ENCODE results near the gene MATCAP1.

MATCAP1 gene

GRCh38 chr16:67226295-67226803 lies 42.6 kb upstream of the MATCAP1 start:
- Histone ChIP-seq H2BK15ac (ENCODE audit: low read length) (no peak overlapping the region), H2AK5ac (ENCODE audit: low read depth, low read length) (no peak overlapping the region), H3K18ac (ENCODE audit: low read length) (peak overlapping the region; percentile 94), H3K9me3 (replicated peaks in 1 of 2; ENCODE audit: control insufficient read depth in 2 of 2, insufficient read depth in 1 of 2, low read depth in 1 of 2, low read length in 2 of 2) (no peaks in the 10 kb centered on the region), H3K4me3 (ENCODE audit: low read length in 2 of 2) (peak overlapping the region; percentile 80 to 83), H3K27me3 (ENCODE audit: control insufficient read depth in 3 of 3, insufficient read depth in 3 of 3, low read depth in 1 of 3, low read length in 3 of 3) (peaks cover 0 to 2% (median 0%) of the 10 kb centered on the region in 3 experiments), H2AFZ (ENCODE audit: low read length) (peak overlapping the region; percentile 91), H3K9ac (ENCODE audit: low read depth, low read length, poor library complexity) (peak overlapping the region; percentile 88), H4K8ac (ENCODE audit: low read depth, low read length) (no peak overlapping the region), H3K23ac (ENCODE audit: low read depth, low read length, poor library complexity) (peak overlapping the region; percentile 45), H3K4me1 (ENCODE audit: control insufficient read depth in 2 of 2, insufficient read depth in 1 of 2, low read depth in 1 of 2, low read length in 2 of 2) (peaks cover 10 to 13% of the 10 kb centered on the region in 2 donors), H2BK5ac (ENCODE audit: low read length) (no peak overlapping the region), H2BK120ac (ENCODE audit: low read depth, low read length) (no peak overlapping the region), H3K36me3 (replicated peaks in 1 of 2; ENCODE audit: control insufficient read depth in 2 of 2, insufficient read depth in 2 of 2, low read length in 2 of 2) (peaks cover 23 to 41% of the 10 kb centered on the region in 2 donors), H3K79me1 (ENCODE audit: low read depth, low read length) (peaks cover 7% of the 10 kb centered on the region), H4K91ac (ENCODE audit: low read depth, low read length, poor library complexity) (no peak overlapping the region), H3K14ac (ENCODE audit: low read length) (peak overlapping the region; percentile 42), H3K4me2 (ENCODE audit: insufficient read depth, low read length, poor library complexity, severe bottlenecking) (peak overlapping the region; percentile 91), H3K4ac (ENCODE audit: low read length) (no peak overlapping the region), H3K27ac (replicated peaks; ENCODE audit: low read length) (no peak overlapping the region), H2BK12ac (ENCODE audit: low read length) (no peak overlapping the region)
- WGBS, 2 donors (ENCODE audit: extremely low coverage in 2 of 2, insufficient read length in 2 of 2, insufficient replicate concordance in 1 of 2), result no CpG with 5 or more reads among the region's 12 CpGs
- no peak for DNase-seq (ENCODE audit: low spot score)

DNA sequence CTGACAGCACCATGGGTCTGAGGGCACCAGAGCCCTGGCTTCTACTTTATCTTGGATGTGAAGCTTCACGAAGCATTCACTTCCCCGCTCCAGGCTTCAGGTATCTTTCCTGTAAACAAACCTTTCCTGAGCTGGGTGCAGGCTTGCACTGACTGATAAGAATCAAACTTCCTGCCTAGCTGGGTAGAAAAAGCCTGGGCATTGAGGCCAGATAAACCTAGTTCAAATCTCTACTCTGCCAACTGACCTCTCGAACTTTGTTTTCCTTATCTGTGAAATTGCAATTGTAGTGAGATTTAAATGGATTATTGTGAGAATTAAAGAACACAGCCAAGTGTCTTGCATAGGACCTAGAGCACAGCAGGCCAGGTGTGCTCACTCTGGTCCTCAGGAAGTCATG lies 40.2 kb upstream of the MATCAP1 start:
- no peak overlapping the region for H2AFZ ChIP-seq (ENCODE audit: low read length)
- no peak overlapping the region for H3K4me3 ChIP-seq (ENCODE audit: low read length in 2 of 2)
- no peak overlapping the region for H2AK5ac ChIP-seq (ENCODE audit: low read depth, low read length)
- H4K91ac ChIP-seq (ENCODE audit: low read depth, low read length, poor library complexity), result no peak overlapping the region
- H3K4me1 ChIP-seq (ENCODE audit: control insufficient read depth in 2 of 2, insufficient read depth in 1 of 2, low read depth in 1 of 2, low read length in 2 of 2), result peaks cover 10 to 13% of the 10 kb centered on the region in 2 donors
- no peak overlapping the region for H2BK120ac ChIP-seq (ENCODE audit: low read depth, low read length)
- no peak overlapping the region for H3K9ac ChIP-seq (ENCODE audit: low read depth, low read length, poor library complexity)
- no peak overlapping the region for H4K8ac ChIP-seq (ENCODE audit: low read depth, low read length)
- H3K23ac ChIP-seq (ENCODE audit: low read depth, low read length, poor library complexity), result no peak overlapping the region
- peaks cover 7% of the 10 kb centered on the region for H3K79me1 ChIP-seq (ENCODE audit: low read depth, low read length)
- no peak for DNase-seq (ENCODE audit: low spot score)
- no peak overlapping the region for H2BK12ac ChIP-seq (ENCODE audit: low read length)
- H3K14ac ChIP-seq (ENCODE audit: low read length), result no peak overlapping the region
- WGBS, 2 donors (ENCODE audit: extremely low coverage in 2 of 2, insufficient read length in 2 of 2, insufficient replicate concordance in 1 of 2), result no CpG with 5 or more reads among the region's 3 CpGs
- H2BK15ac ChIP-seq (ENCODE audit: low read length), result no peak overlapping the region
- peaks cover 0 to 2% (median 0%) of the 10 kb centered on the region in 3 experiments for H3K27me3 ChIP-seq (ENCODE audit: control insufficient read depth in 3 of 3, insufficient read depth in 3 of 3, low read depth in 1 of 3, low read length in 3 of 3)
- peaks cover 4 to 17% of the 10 kb centered on the region in 2 donors for H3K36me3 ChIP-seq (replicated peaks in 1 of 2; ENCODE audit: control insufficient read depth in 2 of 2, insufficient read depth in 2 of 2, low read length in 2 of 2)
- no peak overlapping the region for H3K4me2 ChIP-seq (ENCODE audit: insufficient read depth, low read length, poor library complexity, severe bottlenecking)
- H3K27ac ChIP-seq (replicated peaks; ENCODE audit: low read length), result no peak overlapping the region
- H3K4ac ChIP-seq (ENCODE audit: low read length), result no peak overlapping the region
- H3K9me3 ChIP-seq (replicated peaks in 1 of 2; ENCODE audit: control insufficient read depth in 2 of 2, insufficient read depth in 1 of 2, low read depth in 1 of 2, low read length in 2 of 2), result no peaks in the 10 kb centered on the region
- H3K18ac ChIP-seq (ENCODE audit: low read length), result no peak overlapping the region
- no peak overlapping the region for H2BK5ac ChIP-seq (ENCODE audit: low read length)

DNA sequence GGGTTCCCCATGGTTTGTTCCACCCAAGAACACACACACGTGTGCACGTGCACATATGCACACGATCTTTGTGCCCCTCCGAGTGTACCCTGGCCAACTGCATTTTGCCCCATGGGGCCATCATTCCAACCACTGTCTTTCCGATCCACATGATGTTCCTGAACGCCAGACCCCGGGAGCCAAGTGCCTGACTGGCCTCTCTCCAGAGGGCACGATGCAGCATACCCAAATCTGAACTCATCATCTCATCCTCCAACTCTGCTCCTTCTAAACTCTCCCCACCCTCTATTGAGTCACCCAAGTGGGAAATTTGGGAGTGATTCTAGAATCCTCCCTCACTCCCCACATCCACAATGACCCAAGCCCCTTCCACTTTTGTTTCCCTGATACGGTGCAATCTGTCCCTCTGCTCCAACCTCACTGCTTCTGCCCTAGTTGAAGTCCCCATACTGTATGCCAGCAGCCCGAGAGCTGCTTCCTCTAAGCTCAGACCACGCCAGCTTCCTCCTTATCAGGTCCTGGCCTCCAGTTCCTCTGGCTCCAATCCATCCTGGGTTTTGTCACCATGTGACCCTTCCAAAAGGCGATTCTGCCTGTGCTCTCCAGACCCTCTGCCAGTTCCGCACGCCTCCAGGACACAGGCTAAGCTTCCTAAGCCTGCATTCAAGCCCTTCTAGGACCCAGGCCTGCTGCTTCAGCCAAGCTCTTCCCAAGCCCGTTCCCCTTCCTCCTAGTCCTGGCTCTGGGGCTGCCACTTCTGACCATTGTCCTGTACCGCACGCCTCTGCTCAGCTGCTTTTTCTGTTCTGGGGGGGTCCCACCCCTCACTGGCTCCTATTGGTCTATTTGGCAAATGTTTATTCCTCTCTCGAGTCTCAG lies 33.1 kb upstream of the MATCAP1 start:
- Histone ChIP-seq H2BK120ac (ENCODE audit: low read depth, low read length) (peak overlapping the region; percentile 9), H4K8ac (ENCODE audit: low read depth, low read length) (no peak overlapping the region), H3K9ac (ENCODE audit: low read depth, low read length, poor library complexity) (no peak overlapping the region), H3K27ac (replicated peaks; ENCODE audit: low read length) (no peak overlapping the region), H3K27me3 (ENCODE audit: control insufficient read depth in 3 of 3, insufficient read depth in 3 of 3, low read depth in 1 of 3, low read length in 3 of 3) (peaks cover 0 to 2% (median 0%) of the 10 kb centered on the region in 3 experiments), H3K79me1 (ENCODE audit: low read depth, low read length) (peaks cover 1% of the 10 kb centered on the region), H3K18ac (ENCODE audit: low read length) (no peak overlapping the region), H3K4me3 (ENCODE audit: low read length in 2 of 2) (no peak overlapping the region), H2BK5ac (ENCODE audit: low read length) (peak overlapping the region; percentile 29), H4K91ac (ENCODE audit: low read depth, low read length, poor library complexity) (no peak overlapping the region), H2AFZ (ENCODE audit: low read length) (no peak overlapping the region), H3K4me1 (ENCODE audit: control insufficient read depth in 2 of 2, insufficient read depth in 1 of 2, low read depth in 1 of 2, low read length in 2 of 2) (no peaks in the 10 kb centered on the region), H2BK12ac (ENCODE audit: low read length) (no peak overlapping the region), H3K14ac (ENCODE audit: low read length) (no peak overlapping the region), H2BK15ac (ENCODE audit: low read length) (no peak overlapping the region), H3K4ac (ENCODE audit: low read length) (no peak overlapping the region), H2AK5ac (ENCODE audit: low read depth, low read length) (no peak overlapping the region), H3K36me3 (replicated peaks in 1 of 2; ENCODE audit: control insufficient read depth in 2 of 2, insufficient read depth in 2 of 2, low read length in 2 of 2) (peaks cover 0 to 4% of the 10 kb centered on the region in 2 donors), H3K9me3 (replicated peaks in 1 of 2; ENCODE audit: control insufficient read depth in 2 of 2, insufficient read depth in 1 of 2, low read depth in 1 of 2, low read length in 2 of 2) (no peaks in the 10 kb centered on the region), H3K4me2 (ENCODE audit: insufficient read depth, low read length, poor library complexity, severe bottlenecking) (no peak overlapping the region), H3K23ac (ENCODE audit: low read depth, low read length, poor library complexity) (peak overlapping the region; percentile 47)
- no peak for DNase-seq (ENCODE audit: low spot score)
- no CpG with 5 or more reads among the region's 18 CpGs for WGBS, 2 donors (ENCODE audit: extremely low coverage in 2 of 2, insufficient read length in 2 of 2, insufficient replicate concordance in 1 of 2)

DNA sequence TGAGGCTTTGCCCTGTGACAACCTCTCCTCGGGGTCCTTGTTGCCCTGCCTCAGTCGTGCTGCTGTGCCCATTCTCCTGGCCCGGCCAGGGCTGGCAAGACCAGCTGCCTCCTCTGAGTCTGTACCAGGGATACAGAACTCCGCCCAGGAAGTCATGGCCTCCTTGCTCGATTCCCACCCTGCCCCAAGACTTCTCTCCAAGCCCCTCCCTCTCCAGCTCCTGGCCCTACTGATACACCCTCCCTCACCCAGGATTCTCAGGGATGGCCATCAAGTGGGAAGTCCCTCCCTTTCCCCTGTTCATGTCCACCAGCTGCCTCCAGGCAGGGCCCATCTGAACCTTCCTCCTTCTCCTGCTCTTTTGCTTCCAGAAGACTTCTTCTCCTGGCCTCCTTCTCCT lies 31.9 kb upstream of the MATCAP1 start:
- Histone ChIP-seq H2BK12ac (ENCODE audit: low read length) (no peak overlapping the region), H2BK120ac (ENCODE audit: low read depth, low read length) (peak overlapping the region; percentile 9), H3K9me3 (replicated peaks in 1 of 2; ENCODE audit: control insufficient read depth in 2 of 2, insufficient read depth in 1 of 2, low read depth in 1 of 2, low read length in 2 of 2) (no peaks in the 10 kb centered on the region), H2BK15ac (ENCODE audit: low read length) (no peak overlapping the region), H3K4me1 (ENCODE audit: control insufficient read depth in 2 of 2, insufficient read depth in 1 of 2, low read depth in 1 of 2, low read length in 2 of 2) (no peaks in the 10 kb centered on the region), H4K8ac (ENCODE audit: low read depth, low read length) (no peak overlapping the region), H2BK5ac (ENCODE audit: low read length) (peak overlapping the region; percentile 29), H3K4me3 (ENCODE audit: low read length in 2 of 2) (no peak overlapping the region), H2AFZ (ENCODE audit: low read length) (no peak overlapping the region), H3K18ac (ENCODE audit: low read length) (no peak overlapping the region), H4K91ac (ENCODE audit: low read depth, low read length, poor library complexity) (no peak overlapping the region), H3K36me3 (replicated peaks in 1 of 2; ENCODE audit: control insufficient read depth in 2 of 2, insufficient read depth in 2 of 2, low read length in 2 of 2) (peaks cover 0 to 8% of the 10 kb centered on the region in 2 donors), H2AK5ac (ENCODE audit: low read depth, low read length) (peak overlapping the region; percentile 61), H3K9ac (ENCODE audit: low read depth, low read length, poor library complexity) (no peak overlapping the region), H3K4ac (ENCODE audit: low read length) (no peak overlapping the region), H3K14ac (ENCODE audit: low read length) (peak overlapping the region; percentile 64), H3K4me2 (ENCODE audit: insufficient read depth, low read length, poor library complexity, severe bottlenecking) (no peak overlapping the region), H3K79me1 (ENCODE audit: low read depth, low read length) (peaks cover 1% of the 10 kb centered on the region), H3K23ac (ENCODE audit: low read depth, low read length, poor library complexity) (no peak overlapping the region), H3K27me3 (ENCODE audit: control insufficient read depth in 3 of 3, insufficient read depth in 3 of 3, low read depth in 1 of 3, low read length in 3 of 3) (peaks cover 0 to 2% (median 0%) of the 10 kb centered on the region in 3 experiments), H3K27ac (replicated peaks; ENCODE audit: low read length) (no peak overlapping the region)
- WGBS, 2 donors (ENCODE audit: extremely low coverage in 2 of 2, insufficient read length in 2 of 2, insufficient replicate concordance in 1 of 2), result no CpG with 5 or more reads among the region's 5 CpGs
- DNase-seq (ENCODE audit: low spot score), result no peak
